Epidermal melanocyte (primary cell): ENCODE results near the gene KIF18A.
"Not testable (repeated sequence)": the region's sequence is repeated elsewhere in the genome, so short reads cannot be mapped to it uniquely, and the experiment has no call there.

Source experiments
- DNase-seq: peaks from one replicate; pipeline ENCODE4 v3.0.0; 2011; ENCODE audit warnings: low spot score; ENCODE audit not compliant: insufficient read length

The KIF18A gene

GRCh38 chr11:28107750-28108618 is at the start of gene KIF18A, which contains the start of gene METTL15:
TSS of gene KIF18A (minus strand) at chr11:28108156. CDS start at chr11:28097947, 10,209 bp downstream.
TSS of gene METTL15 (plus strand) at chr11:28108388. CDS start at chr11:28113335, 4,947 bp downstream.
- peak; percentile 65 for DNase-seq

GRCh38 chr11:28153586-28153985 is 45.6 kb upstream of the KIF18A start:
- no peak for DNase-seq

- DNase-seq = no peak
These were observed 44.8 kb upstream of the KIF18A start for GRCh38 chr11:28152743-28153142.

GRCh38 chr11:28146123-28146751 is 38.3 kb upstream of the KIF18A start:
- DNase-seq = peak; percentile 21

GRCh38 chr11:28144808-28145207 is 36.9 kb upstream of the KIF18A start:
- DNase-seq = no peak

GRCh38 chr11:28142724-28143123 is 34.8 kb upstream of the KIF18A start:
- DNase-seq = no peak

GRCh38 chr11:28140689-28141455 is 32.9 kb upstream of the KIF18A start:
- DNase-seq = no peak

GRCh38 chr11:28139841-28140415 is 32.0 kb upstream of the KIF18A start:
- no peak for DNase-seq

- no peak for DNase-seq
These were observed 29.9 kb upstream of the KIF18A start for GRCh38 chr11:28137832-28138231.

GRCh38 chr11:28137366-28137765 is 29.4 kb upstream of the KIF18A start:
- DNase-seq = no peak

GRCh38 chr11:28136157-28136556 is 28.2 kb upstream of the KIF18A start:
- not testable (repeated sequence) for DNase-seq

- no peak for DNase-seq
These were observed 25.2 kb upstream of the KIF18A start for GRCh38 chr11:28133146-28133545.

- no peak for DNase-seq
These were observed 24.6 kb upstream of the KIF18A start for GRCh38 chr11:28132548-28132947.

- DNase-seq = no peak
These were observed 15.2 kb upstream of the KIF18A start for GRCh38 chr11:28123151-28123581.

GRCh38 chr11:28117712-28118111 is 9.8 kb upstream of the KIF18A start:
- DNase-seq = no peak

GRCh38 chr11:28114731-28115130 is 6.8 kb upstream of the KIF18A start:
- no peak for DNase-seq

- DNase-seq = no peak
These were observed 6.2 kb upstream of the KIF18A start for GRCh38 chr11:28114116-28114515.

- no peak for DNase-seq
These were observed 2.9 kb upstream of the KIF18A start for GRCh38 chr11:28110821-28111200.

GRCh38 chr11:28110108-28110820 is 2.3 kb upstream of the KIF18A start:
- no peak for DNase-seq

- DNase-seq = no peak
These were observed 1.0 kb upstream of the KIF18A start for GRCh38 chr11:28108958-28109357.
